Measurements from ENCODE around the gene OR5K1.

Gene OR5K1

DNA sequence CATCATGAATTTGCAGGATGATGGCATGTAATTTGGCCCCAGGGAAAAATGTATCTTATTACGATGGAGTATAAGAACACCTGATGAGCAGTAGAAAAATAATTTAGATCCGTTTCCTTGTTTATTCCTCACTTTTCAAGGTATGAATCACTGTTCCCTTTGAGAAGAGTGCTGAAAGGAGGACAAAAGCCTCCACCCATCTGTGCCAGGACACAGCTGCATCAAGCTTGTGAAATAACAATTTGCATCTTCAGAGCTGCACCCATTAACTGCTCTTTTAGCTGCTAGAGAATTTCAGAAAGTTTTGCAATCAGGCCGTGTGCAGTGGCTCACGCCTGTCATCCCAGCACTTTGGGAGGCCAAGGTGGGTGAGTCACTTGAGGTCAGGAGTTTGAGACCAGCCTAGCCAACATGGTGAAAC is 50.1 kb downstream of the OR5K1 start:
- TF ChIP-seq, protein P1, sequence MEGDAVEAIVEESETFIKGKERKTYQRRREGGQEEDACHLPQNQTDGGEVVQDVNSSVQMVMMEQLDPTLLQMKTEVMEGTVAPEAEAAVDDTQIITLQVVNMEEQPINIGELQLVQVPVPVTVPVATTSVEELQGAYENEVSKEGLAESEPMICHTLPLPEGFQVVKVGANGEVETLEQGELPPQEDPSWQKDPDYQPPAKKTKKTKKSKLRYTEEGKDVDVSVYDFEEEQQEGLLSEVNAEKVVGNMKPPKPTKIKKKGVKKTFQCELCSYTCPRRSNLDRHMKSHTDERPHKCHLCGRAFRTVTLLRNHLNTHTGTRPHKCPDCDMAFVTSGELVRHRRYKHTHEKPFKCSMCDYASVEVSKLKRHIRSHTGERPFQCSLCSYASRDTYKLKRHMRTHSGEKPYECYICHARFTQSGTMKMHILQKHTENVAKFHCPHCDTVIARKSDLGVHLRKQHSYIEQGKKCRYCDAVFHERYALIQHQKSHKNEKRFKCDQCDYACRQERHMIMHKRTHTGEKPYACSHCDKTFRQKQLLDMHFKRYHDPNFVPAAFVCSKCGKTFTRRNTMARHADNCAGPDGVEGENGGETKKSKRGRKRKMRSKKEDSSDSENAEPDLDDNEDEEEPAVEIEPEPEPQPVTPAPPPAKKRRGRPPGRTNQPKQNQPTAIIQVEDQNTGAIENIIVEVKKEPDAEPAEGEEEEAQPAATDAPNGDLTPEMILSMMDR (IDR thresholded peaks at IDR 0.05): no peak
- TF ChIP-seq ZFX (IDR thresholded peaks at IDR 0.05; ENCODE audit: borderline replicate concordance): no peak
- H3K27ac ChIP-seq: no peak overlapping the region

- H3K27ac ChIP-seq: no peak overlapping the region
- TF ChIP-seq ZFX (IDR thresholded peaks at IDR 0.05; ENCODE audit: borderline replicate concordance): no peak
- TF ChIP-seq, protein P1 (IDR thresholded peaks at IDR 0.05): no peak
Observed at GRCh38 chr3:98513736-98514135, 50.7 kb downstream of the OR5K1 start.

- H3K27ac ChIP-seq: no peak overlapping the region
- TF ChIP-seq ZFX (IDR thresholded peaks at IDR 0.05; ENCODE audit: borderline replicate concordance): no peak
- TF ChIP-seq, protein P1 (IDR thresholded peaks at IDR 0.05): no peak
Observed at GRCh38 chr3:98514948-98515347, 51.9 kb downstream of the OR5K1 start.

DNA sequence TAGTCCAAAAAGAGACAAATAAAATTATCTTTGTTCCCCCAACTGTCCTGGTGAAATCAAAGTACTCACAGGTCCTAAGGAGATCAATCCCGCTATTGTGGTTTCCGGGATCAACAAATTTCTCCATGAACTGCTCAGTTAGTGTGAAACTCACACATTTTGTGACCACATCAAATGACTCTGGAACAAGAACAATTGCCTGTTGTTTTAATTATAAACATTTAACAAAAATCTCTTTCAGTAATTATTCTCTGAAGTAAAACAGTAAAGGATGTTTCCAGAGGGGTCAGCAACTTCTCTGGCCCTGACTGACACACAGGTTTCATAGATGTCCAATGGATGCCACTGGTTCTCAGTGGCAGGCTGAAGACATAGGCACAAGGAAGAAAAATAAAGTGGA is 55.8 kb downstream of the OR5K1 start:
- no peak for TF ChIP-seq ZFX (IDR thresholded peaks at IDR 0.05; ENCODE audit: borderline replicate concordance)
- TF ChIP-seq, protein P1 (IDR thresholded peaks at IDR 0.05): no peak
- no peak overlapping the region for H3K27ac ChIP-seq

- no peak overlapping the region for H3K27ac ChIP-seq
- TF ChIP-seq ZFX (IDR thresholded peaks at IDR 0.05; ENCODE audit: borderline replicate concordance): no peak
- TF ChIP-seq, protein P1 (IDR thresholded peaks at IDR 0.05): no peak
Observed at GRCh38 chr3:98519351-98519750, 56.4 kb downstream of the OR5K1 start.

DNA sequence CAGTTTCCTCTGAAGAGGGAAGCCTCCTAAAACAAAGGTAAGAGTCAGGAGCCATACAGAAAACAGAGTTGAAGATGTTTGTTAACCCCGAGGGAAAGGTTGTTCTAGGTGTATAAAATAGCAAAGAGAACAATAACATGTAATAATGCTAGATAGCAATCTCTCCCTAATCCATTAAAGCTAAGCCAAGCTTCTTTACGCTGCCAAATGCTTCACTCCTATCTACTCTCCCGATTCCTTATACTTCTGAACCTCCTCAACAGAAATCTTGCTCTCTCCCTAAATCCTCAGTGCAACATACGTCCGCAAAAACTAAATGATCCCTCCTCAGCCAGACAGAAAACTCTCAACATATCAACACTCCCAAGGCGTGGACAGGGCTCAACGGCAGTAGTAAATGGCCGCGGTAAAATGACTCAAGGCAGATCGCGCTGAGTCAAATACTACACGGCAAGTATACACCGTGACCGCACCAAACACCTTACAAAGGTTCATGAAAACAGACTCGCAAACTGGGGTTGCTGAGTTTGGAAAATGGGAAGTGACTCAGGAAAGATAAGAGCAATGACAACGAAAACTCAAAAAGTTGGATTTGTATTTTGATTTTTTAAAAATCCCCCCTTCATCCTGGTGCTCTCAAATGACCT is 59.0 kb downstream of the OR5K1 start:
- H3K27ac ChIP-seq: peak overlapping the region; percentile 83
- TF ChIP-seq ZFX (IDR thresholded peaks at IDR 0.05; ENCODE audit: borderline replicate concordance): no peak
- TF ChIP-seq, protein P1 (IDR thresholded peaks at IDR 0.05): no peak
